Effector memory CD8-positive, alpha-beta T cell (primary cell): Measurements from ENCODE around the gene PGBD1.
"Not testable (repeated sequence)": the region's sequence is repeated elsewhere in the genome, so short reads cannot be mapped to it uniquely, and the experiment has no call there.

ENCODE experiments used
- ATAC-seq: fragments of 150-1000 bp; cut with Tn5 transposase; replicated peaks from 2 replicates; pipeline ENCODE4 v1.10.0; 2021; ENCODE audit warnings: mild to moderate bottlenecking, moderate library complexity
- DNase-seq, 3 experiments: peaks; one replicate each; pipeline ENCODE4 v3.0.0; 2021
- H3K27ac Mint-ChIP-seq, 2 donors: one replicate each; pipeline ENCODE4 v1.8.0; 2022; ENCODE audit warnings: mild to moderate bottlenecking in 2 of 2, mixed read lengths in 2 of 2, moderate library complexity in 2 of 2
- H3K27me3 Mint-ChIP-seq, 2 donors: one replicate each; pipeline ENCODE4 v1.8.0; 2022; ENCODE audit warnings: mixed read lengths in 2 of 2
- H3K36me3 Mint-ChIP-seq: one replicate; pipeline ENCODE4 v1.8.0; 2022; ENCODE audit warnings: mild to moderate bottlenecking, moderate library complexity, mixed read lengths; ENCODE audit not compliant: insufficient read depth
- H3K4me1 Mint-ChIP-seq, 2 donors: one replicate each; pipeline ENCODE4 v1.8.0; 2022; ENCODE audit warnings: low read depth in 2 of 2, mixed read lengths in 2 of 2
- H3K4me3 Mint-ChIP-seq, 2 donors: one replicate each; pipeline ENCODE4 v1.8.0; 2022; ENCODE audit warnings: mild to moderate bottlenecking in 2 of 2, mixed read lengths in 2 of 2, moderate library complexity in 2 of 2
- H3K9me3 Mint-ChIP-seq, 2 donors: one replicate each; pipeline ENCODE4 v1.8.0; 2022; ENCODE audit warnings: mixed read lengths in 2 of 2

Gene PGBD1

GRCh38 chr6:28282926-28283325 lies 1.6 kb downstream of the PGBD1 start:
- Mint-ChIP-seq H3K27me3 (peaks cover 6 to 24% of the 10 kb centered on the region in 2 donors), H3K27ac (no peak overlapping the region), H3K4me1 (peaks cover 4 to 8% of the 10 kb centered on the region in 2 donors), H3K4me3 (no peak overlapping the region), H3K9me3 (peaks cover 0 to 6% of the 10 kb centered on the region in 2 donors), H3K36me3 (no peaks in the 10 kb centered on the region)
- DNase-seq = no peak
- no peak for ATAC-seq

DNA sequence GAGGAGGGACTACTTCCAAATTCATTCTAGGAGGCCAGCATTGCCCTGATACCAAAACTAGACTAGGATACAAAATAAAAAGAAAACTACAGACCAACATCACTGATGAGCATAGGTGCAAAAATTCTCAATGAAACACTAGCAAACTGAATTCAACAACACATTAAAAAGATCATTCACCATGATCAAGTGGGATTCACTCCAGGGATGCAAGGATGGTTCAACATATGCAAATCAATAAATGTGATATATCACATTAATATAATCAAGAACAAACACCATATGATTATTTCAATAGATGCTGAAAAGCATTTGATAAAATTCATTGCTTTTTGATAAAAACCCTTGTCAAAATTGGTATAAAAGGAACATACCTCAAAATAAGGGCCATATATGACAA lies 10.2 kb downstream of the PGBD1 start:
- no peaks in the 10 kb centered on the region for H3K27me3 Mint-ChIP-seq
- no peak overlapping the region for H3K4me3 Mint-ChIP-seq
- no peaks in the 10 kb centered on the region for H3K36me3 Mint-ChIP-seq
- ATAC-seq (no peak), DNase-seq (no peak)
- no peaks in the 10 kb centered on the region for H3K4me1 Mint-ChIP-seq
- H3K27ac Mint-ChIP-seq = no peak overlapping the region
- H3K9me3 Mint-ChIP-seq = no peaks in the 10 kb centered on the region

DNA sequence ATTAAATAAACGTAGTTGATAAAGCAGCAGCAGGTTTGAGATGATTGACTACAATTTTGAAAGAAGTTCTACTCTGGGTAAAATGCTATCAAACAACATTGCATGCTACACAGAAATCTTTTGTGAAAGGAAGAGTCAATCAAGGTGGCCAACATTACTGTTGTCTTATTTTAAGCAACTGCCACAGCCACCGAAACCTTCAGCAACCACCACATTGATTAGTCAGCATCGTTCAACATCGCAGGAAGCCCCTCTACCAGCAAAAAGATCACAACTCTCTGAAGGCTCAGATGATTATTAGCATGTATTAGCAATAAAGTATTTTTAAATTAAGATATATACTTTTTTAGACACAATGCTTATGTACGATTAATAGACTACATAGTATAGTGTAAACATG lies 14.0 kb downstream of the PGBD1 start:
- Mint-ChIP-seq H3K36me3 (no peaks in the 10 kb centered on the region), H3K4me3 (no peak overlapping the region), H3K4me1 (no peaks in the 10 kb centered on the region), H3K9me3 (no peaks in the 10 kb centered on the region), H3K27ac (no peak overlapping the region), H3K27me3 (no peaks in the 10 kb centered on the region)
- ATAC-seq (no peak), DNase-seq (no peak)

- no peaks in the 10 kb centered on the region for H3K36me3 Mint-ChIP-seq
- ATAC-seq (no peak), DNase-seq (no peak)
- H3K4me3 Mint-ChIP-seq = no peak overlapping the region
- H3K4me1 Mint-ChIP-seq = no peaks in the 10 kb centered on the region
- H3K27ac Mint-ChIP-seq = no peak overlapping the region
- H3K27me3 Mint-ChIP-seq = no peaks in the 10 kb centered on the region
- H3K9me3 Mint-ChIP-seq = no peaks in the 10 kb centered on the region
These were observed 15.2 kb downstream of the PGBD1 start for GRCh38 chr6:28296520-28297060.

DNA sequence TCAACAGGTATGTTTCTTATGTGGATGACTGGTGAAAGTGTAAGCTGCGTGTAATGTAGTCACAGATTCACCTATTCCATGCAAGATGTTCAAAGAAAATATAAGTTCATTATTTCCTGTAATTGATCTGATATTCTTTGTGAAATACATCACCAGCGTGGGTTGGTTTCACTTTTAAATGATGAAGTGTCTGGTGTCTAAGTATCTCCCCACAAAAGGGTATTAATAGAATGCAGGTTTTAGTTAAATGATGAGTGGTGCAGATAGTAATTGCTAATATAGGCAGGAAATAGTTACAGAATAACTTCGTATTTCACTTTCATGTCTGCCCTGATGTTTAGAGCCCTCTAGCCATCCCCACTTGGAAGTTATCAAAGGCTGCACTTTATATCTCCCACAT lies 22.2 kb downstream of the PGBD1 start:
- Mint-ChIP-seq H3K27ac (peak overlapping the region; percentile 7 to 90), H3K9me3 (no peaks in the 10 kb centered on the region), H3K4me3 (peak overlapping the region in 1 of 2 donors; percentile 27), H3K4me1 (peaks cover 7 to 14% of the 10 kb centered on the region in 2 donors), H3K27me3 (peaks cover 4 to 7% of the 10 kb centered on the region in 2 donors), H3K36me3 (no peaks in the 10 kb centered on the region)
- no peak for DNase-seq
- ATAC-seq = peak; percentile 45

DNA sequence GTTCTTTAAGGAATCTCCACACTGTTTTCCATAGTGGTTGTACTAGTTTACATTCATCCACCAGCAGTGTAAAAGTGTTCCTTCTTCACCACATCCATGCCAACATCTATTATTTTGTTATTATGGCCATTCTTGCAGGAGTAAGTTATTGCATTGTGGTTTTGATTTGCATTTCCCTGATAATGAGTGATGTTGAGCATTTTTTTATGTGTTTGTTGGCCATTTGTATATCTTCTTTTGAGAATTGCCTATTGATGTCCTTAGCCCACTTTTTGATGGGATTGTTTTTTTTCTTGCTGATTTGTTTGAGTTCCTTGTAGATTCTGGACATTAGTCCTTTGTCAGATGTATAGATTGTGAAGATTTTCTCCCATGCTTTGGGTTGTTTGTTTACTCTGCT lies 25.0 kb downstream of the PGBD1 start:
- peaks cover 26 to 31% of the 10 kb centered on the region in 2 donors for H3K27me3 Mint-ChIP-seq

DNA sequence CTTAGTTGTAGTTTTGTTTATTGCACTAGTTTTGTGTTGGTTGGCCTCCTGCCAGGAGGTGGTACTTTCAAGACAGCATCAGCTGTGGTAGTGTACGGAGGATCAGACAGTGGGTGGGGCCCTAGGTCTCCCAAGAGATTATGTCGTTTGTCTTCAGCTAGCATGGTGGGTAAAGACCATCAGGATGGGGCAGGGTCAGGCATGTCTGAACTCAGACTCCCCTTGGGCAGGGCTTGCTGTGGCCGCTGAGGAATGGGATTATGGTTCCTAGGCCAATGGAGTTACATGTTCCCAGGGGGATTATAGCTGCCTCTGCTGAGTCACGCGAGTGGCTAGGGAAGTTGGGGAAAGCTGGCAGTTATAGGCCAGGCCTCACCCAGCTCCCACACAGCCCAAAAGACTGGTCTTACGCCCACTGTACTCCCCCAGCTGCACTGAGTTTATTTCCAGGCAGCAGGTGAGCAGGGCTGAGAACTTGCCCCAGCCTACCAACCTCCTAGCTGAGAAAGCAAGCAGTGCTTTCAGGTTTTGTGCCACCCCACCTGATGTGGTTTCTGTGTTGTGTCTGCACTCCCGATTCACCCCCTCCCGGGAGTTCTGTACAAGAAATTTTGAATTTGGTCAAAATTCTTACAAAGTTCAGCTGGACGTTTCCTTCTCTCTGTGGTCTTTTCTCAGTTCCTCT lies 29.9 kb downstream of the PGBD1 start:
- ATAC-seq (no peak), DNase-seq (no peak)
- Mint-ChIP-seq H3K9me3 (no peaks in the 10 kb centered on the region), H3K36me3 (no peaks in the 10 kb centered on the region), H3K27me3 (peaks cover 48 to 59% of the 10 kb centered on the region in 2 donors), H3K27ac (no peak overlapping the region), H3K4me3 (no peak overlapping the region), H3K4me1 (no peaks in the 10 kb centered on the region)

More for the DNA sequence above, 25.0 kb downstream of the PGBD1 start:
- peaks cover 7 to 14% of the 10 kb centered on the region in 2 donors for H3K4me1 Mint-ChIP-seq
- H3K27ac Mint-ChIP-seq, H3K4me3 Mint-ChIP-seq, DNase-seq, ATAC-seq, H3K36me3 Mint-ChIP-seq, H3K9me3 Mint-ChIP-seq: not testable (repeated sequence)

- no peaks in the 10 kb centered on the region for H3K36me3 Mint-ChIP-seq
- no peak overlapping the region for H3K4me3 Mint-ChIP-seq
- no peak for DNase-seq
- H3K27ac Mint-ChIP-seq = no peak overlapping the region
- H3K4me1 Mint-ChIP-seq = no peaks in the 10 kb centered on the region
- ATAC-seq = no peak
- peaks cover 58 to 59% of the 10 kb centered on the region in 2 donors for H3K27me3 Mint-ChIP-seq
- no peaks in the 10 kb centered on the region for H3K9me3 Mint-ChIP-seq
These were observed 31.6 kb downstream of the PGBD1 start for GRCh38 chr6:28312939-28313338.

DNA sequence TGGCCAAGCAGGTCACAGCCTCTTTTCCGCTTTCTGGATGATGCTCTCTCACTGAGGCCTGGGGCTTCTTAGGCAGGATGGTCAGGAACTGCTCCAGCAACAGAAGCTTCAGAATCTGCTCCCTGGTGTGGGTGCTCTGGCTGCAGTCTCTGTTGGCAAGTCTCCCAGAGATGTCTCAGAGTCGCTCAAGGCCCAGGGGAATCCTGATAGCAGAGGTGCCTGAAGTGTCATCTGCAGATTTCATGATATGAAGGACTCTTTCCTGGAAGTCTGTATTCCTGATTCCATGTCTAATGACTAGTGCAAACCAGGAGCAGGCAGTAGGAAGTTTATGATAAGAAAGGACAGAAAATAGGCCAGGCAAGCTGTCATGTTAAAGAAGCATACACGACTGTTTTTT lies 34.3 kb downstream of the PGBD1 start:
- Mint-ChIP-seq H3K27me3 (peaks cover 34 to 47% of the 10 kb centered on the region in 2 donors), H3K9me3 (no peaks in the 10 kb centered on the region), H3K4me1 (no peaks in the 10 kb centered on the region), H3K27ac (no peak overlapping the region), H3K4me3 (no peak overlapping the region), H3K36me3 (peaks cover 4% of the 10 kb centered on the region)
- ATAC-seq (no peak), DNase-seq (no peak)

DNA sequence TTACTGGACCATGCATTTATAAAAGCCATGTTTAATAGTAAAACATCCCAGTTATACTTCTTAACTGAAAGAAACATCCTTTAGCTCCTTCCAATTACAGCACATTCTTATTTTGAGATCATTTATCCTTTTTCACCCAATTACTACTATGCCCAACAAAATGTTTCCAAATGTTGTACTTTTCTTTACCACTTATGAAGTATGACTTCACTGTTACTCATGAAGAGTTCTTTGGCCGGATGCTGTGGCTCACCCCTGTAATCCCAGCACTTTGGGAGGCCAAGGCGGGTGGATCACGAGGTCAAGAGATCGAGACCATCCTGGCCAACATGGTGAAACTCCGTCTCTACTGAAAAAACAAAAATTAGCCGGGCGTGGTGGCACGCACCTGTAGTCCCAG lies 36.5 kb downstream of the PGBD1 start:
- H3K4me1 Mint-ChIP-seq, H3K4me3 Mint-ChIP-seq, ATAC-seq, DNase-seq, H3K9me3 Mint-ChIP-seq, H3K36me3 Mint-ChIP-seq, H3K27ac Mint-ChIP-seq: not testable (repeated sequence)
- peaks cover 22 to 34% of the 10 kb centered on the region in 2 donors for H3K27me3 Mint-ChIP-seq

- Mint-ChIP-seq H3K4me3 (no peak overlapping the region), H3K9me3 (peaks cover 7 to 11% of the 10 kb centered on the region in 2 donors), H3K27me3 (peaks cover 17 to 28% of the 10 kb centered on the region in 2 donors), H3K36me3 (peaks cover 4% of the 10 kb centered on the region), H3K27ac (no peak overlapping the region), H3K4me1 (no peaks in the 10 kb centered on the region)
- ATAC-seq = no peak
- DNase-seq = no peak
These were observed 41.3 kb downstream of the PGBD1 start for GRCh38 chr6:28322661-28323060.

GRCh38 chr6:28323813-28324424 lies 42.5 kb downstream of the PGBD1 start:
- Mint-ChIP-seq H3K36me3 (peaks cover 4% of the 10 kb centered on the region), H3K27me3 (peaks cover 17 to 28% of the 10 kb centered on the region in 2 donors), H3K4me1 (no peaks in the 10 kb centered on the region), H3K4me3 (no peak overlapping the region), H3K9me3 (peaks cover 7 to 13% of the 10 kb centered on the region in 2 donors), H3K27ac (no peak overlapping the region)
- DNase-seq (no peak), ATAC-seq (no peak)

- no peaks in the 10 kb centered on the region for H3K36me3 Mint-ChIP-seq
- H3K9me3 Mint-ChIP-seq = peaks cover 7 to 13% of the 10 kb centered on the region in 2 donors
- H3K4me1 Mint-ChIP-seq = no peaks in the 10 kb centered on the region
- DNase-seq = no peak
- peaks cover 17 to 22% of the 10 kb centered on the region in 2 donors for H3K27me3 Mint-ChIP-seq
- no peak overlapping the region for H3K27ac Mint-ChIP-seq
- ATAC-seq = no peak
- no peak overlapping the region for H3K4me3 Mint-ChIP-seq
These were observed 45.1 kb downstream of the PGBD1 start for GRCh38 chr6:28326371-28326948.

- DNase-seq = no peak
- H3K4me1 Mint-ChIP-seq = peaks cover 0 to 8% of the 10 kb centered on the region in 2 donors
- H3K27me3 Mint-ChIP-seq = no peaks in the 10 kb centered on the region
- H3K9me3 Mint-ChIP-seq = peaks cover 7 to 13% of the 10 kb centered on the region in 2 donors
- no peak overlapping the region for H3K4me3 Mint-ChIP-seq
- no peaks in the 10 kb centered on the region for H3K36me3 Mint-ChIP-seq
- no peak for ATAC-seq
- no peak overlapping the region for H3K27ac Mint-ChIP-seq
These were observed 48.7 kb downstream of the PGBD1 start for GRCh38 chr6:28330041-28330440.
